K562 (cell line): Measurements from ENCODE around the gene CBLC. TPM values are rescaled to one million over a fixed set of nuclear protein-coding genes. Genes with fewer than 3 reads are reported as not detected.

Source experiments
- DPF2 ChIP-seq: fragments of 450-650 bp; IDR thresholded peaks from 2 replicates; pipeline ENCODE4 v1.6.1; 2016
- KDM1A ChIP-seq, 2 experiments: fragments of 450-650 bp; IDR thresholded peaks; 2 replicates each; pipeline ENCODE4 v1.6.1; 2016; ENCODE audit warnings: mild to moderate bottlenecking in 2 of 2
- KDM4B ChIP-seq, 2 experiments: fragments of 450-650 bp in 1 of 2; sonication (generic) in 1 of 2; IDR thresholded peaks; 2 replicates each; pipeline ENCODE4 v1.6.1; 2016 to 2017; ENCODE audit warnings: borderline replicate concordance in 2 of 2, antibody characterized with exemption in 1 of 2, low read depth in 1 of 2, mild to moderate bottlenecking in 1 of 2
- RFX1 ChIP-seq: fragments of 450-650 bp; IDR thresholded peaks from 2 replicates; pipeline ENCODE4 v1.6.1; 2016; ENCODE audit warnings: mild to moderate bottlenecking, moderate library complexity
- SMARCA5 ChIP-seq: fragments of 450-650 bp; IDR thresholded peaks from 2 replicates; pipeline ENCODE4 v1.6.1; 2016
- XRCC4 ChIP-seq: IDR thresholded peaks from one replicate; pipeline ENCODE4 v1.6.1; 2011; ENCODE audit not compliant: insufficient read depth, insufficient read length; ENCODE audit errors: extremely low read depth
- ZNF408 ChIP-seq: fragments of 250-450 bp; sonication (Bioruptor Pico); IDR thresholded peaks from 2 replicates; pipeline ENCODE4 v1.4.0; 2020; ENCODE audit warnings: low read depth, mild to moderate bottlenecking, moderate library complexity
- polyA plus RNA-seq, 8 experiments: library from polyadenylated mRNA; depleted of rRNA in 4 of 8; stranded (reverse) in 5 of 8; unstranded in 3 of 8; fragments of >200 nt; fragmentation: Nextera tagmentation in 2 of 8; fragmentation: Illumina TruSeq in 1 of 8; extraction: Ambion mirVana in 2 of 8; extraction: Trizol in 1 of 8; gene quantifications; 2 replicates each; pipeline versions ENCODE4 v1.2.1 to v1.2.3, GENCODE V29; 2011 to 2014; ENCODE audit warnings: inconsistent platforms in 1 of 8, missing spikeins in 1 of 8
- total RNA-seq, 7 experiments: library from RNA; depleted of rRNA in 6 of 7; stranded (reverse); fragments of >200 nt in 6 of 7; fragmentation: Illumina TruSeq in 2 of 7; extraction: Trizol in 2 of 7; gene quantifications; 2 replicates each; pipeline versions ENCODE4 v1.2.1 to v1.2.3, GENCODE V29; 2011 to 2021; ENCODE audit warnings: low replicate concordance in 1 of 7
- TF ChIP-seq, protein P1 (sequence below), 2 experiments: fragments of 450-650 bp; IDR thresholded peaks; 2 replicates each; pipeline ENCODE4 v1.6.1; 2018; ENCODE audit warnings: mild to moderate bottlenecking in 2 of 2, low read depth in 1 of 2; ENCODE audit not compliant: partially characterized antibody in 2 of 2
- TF ChIP-seq, protein P2 (sequence below), 2 experiments: fragments of 200-800 bp in 1 of 2; sonication (Bioruptor generic) in 1 of 2; sonication (generic) in 1 of 2; formaldehyde crosslinking in 1 of 2; IDR thresholded peaks in 1 of 2; conservative IDR thresholded peaks in 1 of 2; 2 replicates each; pipeline versions ENCODE4 v1.5.0 to v1.6.1; 2016 to 2020; ENCODE audit warnings: missing compliant biosample characterization in 1 of 2, missing genetic modification characterization in 1 of 2, missing genetic modification reagents in 1 of 2
- TF ChIP-seq, protein P3 (sequence below): fragments of 250-450 bp; sonication (Bioruptor Pico); IDR thresholded peaks from 2 replicates; pipeline ENCODE4 v1.4.0; 2020; ENCODE audit warnings: mild to moderate bottlenecking, moderate library complexity

CBLC gene
- total and polyA plus RNA-seq, 9 of the 15 experiments (the other 6 are each of a cell fraction or from before 2014, with no cell fraction given) = 0.09 TPM; not detected in 8

DNA sequence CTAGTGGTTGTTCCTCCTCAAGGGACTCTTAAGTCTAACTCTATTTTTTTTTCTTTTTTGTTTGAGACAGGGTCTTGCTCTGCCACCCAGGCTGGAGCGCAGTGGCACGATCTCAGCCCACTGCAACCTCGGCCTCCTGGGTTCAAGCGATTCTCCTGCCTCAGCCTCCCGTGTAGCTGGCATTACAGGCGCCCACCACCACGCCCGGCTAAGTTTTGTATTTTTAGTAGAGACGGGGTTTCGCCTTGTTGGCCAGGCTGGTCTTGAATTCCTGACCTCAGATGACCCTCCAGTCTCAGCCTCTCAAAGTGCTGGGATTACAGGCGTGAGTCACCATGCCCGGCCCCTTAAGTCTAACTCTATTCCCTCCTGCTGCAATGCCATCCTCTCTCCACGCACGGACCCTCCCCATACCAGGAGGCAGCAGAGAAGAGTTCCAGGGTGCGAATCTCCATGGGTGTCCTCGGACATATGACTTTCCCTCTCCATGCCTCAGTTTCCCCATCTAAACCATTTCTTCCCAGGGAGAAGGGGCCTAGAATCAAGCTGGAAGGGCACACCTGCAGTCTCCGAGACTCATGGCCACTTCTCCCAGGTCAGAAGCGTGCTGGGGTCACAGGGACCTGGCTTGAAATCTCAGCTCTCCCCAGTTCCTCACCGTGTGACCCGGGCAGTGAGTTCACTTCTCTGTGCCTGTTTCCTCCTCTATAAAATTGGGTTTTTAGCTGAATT lies 35.2 kb upstream of the CBLC start (continued):
- TF ChIP-seq, protein P1, sequence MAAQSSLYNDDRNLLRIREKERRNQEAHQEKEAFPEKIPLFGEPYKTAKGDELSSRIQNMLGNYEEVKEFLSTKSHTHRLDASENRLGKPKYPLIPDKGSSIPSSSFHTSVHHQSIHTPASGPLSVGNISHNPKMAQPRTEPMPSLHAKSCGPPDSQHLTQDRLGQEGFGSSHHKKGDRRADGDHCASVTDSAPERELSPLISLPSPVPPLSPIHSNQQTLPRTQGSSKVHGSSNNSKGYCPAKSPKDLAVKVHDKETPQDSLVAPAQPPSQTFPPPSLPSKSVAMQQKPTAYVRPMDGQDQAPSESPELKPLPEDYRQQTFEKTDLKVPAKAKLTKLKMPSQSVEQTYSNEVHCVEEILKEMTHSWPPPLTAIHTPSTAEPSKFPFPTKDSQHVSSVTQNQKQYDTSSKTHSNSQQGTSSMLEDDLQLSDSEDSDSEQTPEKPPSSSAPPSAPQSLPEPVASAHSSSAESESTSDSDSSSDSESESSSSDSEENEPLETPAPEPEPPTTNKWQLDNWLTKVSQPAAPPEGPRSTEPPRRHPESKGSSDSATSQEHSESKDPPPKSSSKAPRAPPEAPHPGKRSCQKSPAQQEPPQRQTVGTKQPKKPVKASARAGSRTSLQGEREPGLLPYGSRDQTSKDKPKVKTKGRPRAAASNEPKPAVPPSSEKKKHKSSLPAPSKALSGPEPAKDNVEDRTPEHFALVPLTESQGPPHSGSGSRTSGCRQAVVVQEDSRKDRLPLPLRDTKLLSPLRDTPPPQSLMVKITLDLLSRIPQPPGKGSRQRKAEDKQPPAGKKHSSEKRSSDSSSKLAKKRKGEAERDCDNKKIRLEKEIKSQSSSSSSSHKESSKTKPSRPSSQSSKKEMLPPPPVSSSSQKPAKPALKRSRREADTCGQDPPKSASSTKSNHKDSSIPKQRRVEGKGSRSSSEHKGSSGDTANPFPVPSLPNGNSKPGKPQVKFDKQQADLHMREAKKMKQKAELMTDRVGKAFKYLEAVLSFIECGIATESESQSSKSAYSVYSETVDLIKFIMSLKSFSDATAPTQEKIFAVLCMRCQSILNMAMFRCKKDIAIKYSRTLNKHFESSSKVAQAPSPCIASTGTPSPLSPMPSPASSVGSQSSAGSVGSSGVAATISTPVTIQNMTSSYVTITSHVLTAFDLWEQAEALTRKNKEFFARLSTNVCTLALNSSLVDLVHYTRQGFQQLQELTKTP (IDR thresholded peaks at IDR 0.05; ENCODE audit: low read depth in 1 of 2, partially characterized antibody in 2 of 2) = peak in 1 of 2 experiments; percentile 30
- TF ChIP-seq DPF2 (0 out of 2 replicates have a peak, but pooled peaks have one; percentile 1), ZNF408 (CRISPR knock-in tag) (no peak), KDM4B (IDR thresholded peaks at IDR 0.05; ENCODE audit: borderline replicate concordance in 2 of 2, low read depth in 1 of 2) (no peak), XRCC4 (no peak), SMARCA5 (peak; percentile 35; the same call in 1 of the 2 replicates), RFX1 (no peak), KDM1A (IDR thresholded peaks at IDR 0.05) (peak in 1 of 2 experiments; percentile 22; a peak in 3 of 4 replicates)
- TF ChIP-seq, protein P2, sequence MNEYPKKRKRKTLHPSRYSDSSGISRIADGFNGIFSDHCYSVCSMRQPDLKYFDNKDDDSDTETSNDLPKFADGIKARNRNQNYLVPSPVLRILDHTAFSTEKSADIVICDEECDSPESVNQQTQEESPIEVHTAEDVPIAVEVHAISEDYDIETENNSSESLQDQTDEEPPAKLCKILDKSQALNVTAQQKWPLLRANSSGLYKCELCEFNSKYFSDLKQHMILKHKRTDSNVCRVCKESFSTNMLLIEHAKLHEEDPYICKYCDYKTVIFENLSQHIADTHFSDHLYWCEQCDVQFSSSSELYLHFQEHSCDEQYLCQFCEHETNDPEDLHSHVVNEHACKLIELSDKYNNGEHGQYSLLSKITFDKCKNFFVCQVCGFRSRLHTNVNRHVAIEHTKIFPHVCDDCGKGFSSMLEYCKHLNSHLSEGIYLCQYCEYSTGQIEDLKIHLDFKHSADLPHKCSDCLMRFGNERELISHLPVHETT (CRISPR knock-in tag; conservative IDR thresholded peaks at IDR 0.05 in 1 of 2, IDR thresholded peaks at IDR 0.05 in 1 of 2) = no peak
- TF ChIP-seq, protein P3, sequence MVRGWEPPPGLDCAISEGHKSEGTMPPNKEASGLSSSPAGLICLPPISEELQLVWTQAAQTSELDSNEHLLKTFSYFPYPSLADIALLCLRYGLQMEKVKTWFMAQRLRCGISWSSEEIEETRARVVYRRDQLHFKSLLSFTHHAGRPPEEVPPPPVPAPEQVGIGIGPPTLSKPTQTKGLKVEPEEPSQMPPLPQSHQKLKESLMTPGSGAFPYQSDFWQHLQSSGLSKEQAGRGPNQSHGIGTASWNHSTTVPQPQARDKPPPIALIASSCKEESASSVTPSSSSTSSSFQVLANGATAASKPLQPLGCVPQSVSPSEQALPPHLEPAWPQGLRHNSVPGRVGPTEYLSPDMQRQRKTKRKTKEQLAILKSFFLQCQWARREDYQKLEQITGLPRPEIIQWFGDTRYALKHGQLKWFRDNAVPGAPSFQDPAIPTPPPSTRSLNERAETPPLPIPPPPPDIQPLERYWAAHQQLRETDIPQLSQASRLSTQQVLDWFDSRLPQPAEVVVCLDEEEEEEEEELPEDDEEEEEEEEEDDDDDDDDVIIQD (CRISPR knock-in tag) = no peak
